SK-N-SH (cell line): ENCODE results near the gene APOE.

Experiments
- TCF12 ChIP-seq: IDR thresholded peaks from 2 replicates; pipeline ENCODE4 v1.4.0; 2012
- TEAD4 ChIP-seq: IDR thresholded peaks from 2 replicates; pipeline ENCODE4 v1.4.0; 2012; ENCODE audit warnings: mild to moderate bottlenecking, borderline replicate concordance; ENCODE audit not compliant: insufficient read depth
- TF ChIP-seq, protein P1 (sequence below): fragments of 150-350 bp; IDR thresholded peaks from 2 replicates; pipeline ENCODE4 v1.6.1; 2017; ENCODE audit warnings: antibody characterized with exemption, low read length, low read depth, borderline replicate concordance
- TF ChIP-seq, protein P2 (sequence below): fragments of 200-600 bp; sonication (generic); IDR thresholded peaks from 2 replicates; pipeline ENCODE4 v1.6.1; 2017; ENCODE audit warnings: antibody characterized with exemption, mild to moderate bottlenecking, moderate library complexity

DNA sequence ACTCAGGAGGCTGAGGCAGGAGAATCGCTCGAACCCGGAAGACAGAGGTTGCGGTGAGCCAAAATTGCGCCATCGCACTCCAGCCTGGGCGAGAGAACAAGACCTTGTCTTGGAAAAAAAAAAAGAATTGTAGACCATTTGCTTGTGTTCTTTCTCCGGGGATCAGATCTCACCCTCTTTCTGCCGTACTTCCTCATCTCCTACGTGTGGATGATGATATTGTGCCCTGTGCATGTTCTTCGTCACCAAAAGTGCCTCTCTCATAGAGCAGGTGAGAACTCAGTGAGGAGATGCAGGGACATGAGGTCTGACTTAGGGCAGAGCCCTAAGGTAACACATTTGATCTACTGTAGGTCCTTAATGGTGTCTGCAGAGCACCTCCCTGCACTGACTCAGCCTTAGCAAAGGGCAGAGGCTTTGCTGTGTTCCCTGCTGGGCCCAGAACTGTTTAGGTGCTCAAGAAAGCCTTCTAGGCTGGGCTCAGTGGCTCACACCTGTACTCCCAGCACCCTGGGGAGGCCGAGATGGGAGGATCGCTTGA is 41.5 kb downstream of the APOE start:
- TF ChIP-seq, protein P1, sequence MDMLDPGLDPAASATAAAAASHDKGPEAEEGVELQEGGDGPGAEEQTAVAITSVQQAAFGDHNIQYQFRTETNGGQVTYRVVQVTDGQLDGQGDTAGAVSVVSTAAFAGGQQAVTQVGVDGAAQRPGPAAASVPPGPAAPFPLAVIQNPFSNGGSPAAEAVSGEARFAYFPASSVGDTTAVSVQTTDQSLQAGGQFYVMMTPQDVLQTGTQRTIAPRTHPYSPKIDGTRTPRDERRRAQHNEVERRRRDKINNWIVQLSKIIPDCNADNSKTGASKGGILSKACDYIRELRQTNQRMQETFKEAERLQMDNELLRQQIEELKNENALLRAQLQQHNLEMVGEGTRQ = no peak
- TF ChIP-seq, protein P2, sequence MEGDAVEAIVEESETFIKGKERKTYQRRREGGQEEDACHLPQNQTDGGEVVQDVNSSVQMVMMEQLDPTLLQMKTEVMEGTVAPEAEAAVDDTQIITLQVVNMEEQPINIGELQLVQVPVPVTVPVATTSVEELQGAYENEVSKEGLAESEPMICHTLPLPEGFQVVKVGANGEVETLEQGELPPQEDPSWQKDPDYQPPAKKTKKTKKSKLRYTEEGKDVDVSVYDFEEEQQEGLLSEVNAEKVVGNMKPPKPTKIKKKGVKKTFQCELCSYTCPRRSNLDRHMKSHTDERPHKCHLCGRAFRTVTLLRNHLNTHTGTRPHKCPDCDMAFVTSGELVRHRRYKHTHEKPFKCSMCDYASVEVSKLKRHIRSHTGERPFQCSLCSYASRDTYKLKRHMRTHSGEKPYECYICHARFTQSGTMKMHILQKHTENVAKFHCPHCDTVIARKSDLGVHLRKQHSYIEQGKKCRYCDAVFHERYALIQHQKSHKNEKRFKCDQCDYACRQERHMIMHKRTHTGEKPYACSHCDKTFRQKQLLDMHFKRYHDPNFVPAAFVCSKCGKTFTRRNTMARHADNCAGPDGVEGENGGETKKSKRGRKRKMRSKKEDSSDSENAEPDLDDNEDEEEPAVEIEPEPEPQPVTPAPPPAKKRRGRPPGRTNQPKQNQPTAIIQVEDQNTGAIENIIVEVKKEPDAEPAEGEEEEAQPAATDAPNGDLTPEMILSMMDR = no peak
- TF ChIP-seq TCF12 (no peak), TEAD4 (no peak)
